ENCODE data around the gene NRIP2.

NRIP2 gene

DNA sequence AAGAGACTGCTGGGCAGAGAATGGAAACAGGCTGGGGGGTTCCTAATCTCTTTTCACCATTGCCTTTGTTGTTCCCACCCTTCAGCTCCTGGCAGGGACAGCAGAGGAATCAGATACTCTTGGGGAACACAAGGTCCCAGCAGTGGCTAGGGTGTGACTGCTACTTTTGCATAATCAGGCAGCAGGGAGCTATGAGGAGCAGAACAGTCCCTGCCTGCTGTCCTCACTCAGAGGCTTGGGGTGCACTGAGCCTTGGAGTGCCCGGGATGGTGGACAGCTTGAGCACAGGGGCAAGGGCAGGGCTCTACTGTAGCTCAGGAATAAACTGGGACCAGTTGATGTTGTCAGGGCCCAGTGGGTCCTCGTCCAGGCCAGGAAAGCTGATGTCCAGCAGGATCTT, 23.5 kb upstream of the NRIP2 start:
- H3K36me3 Mint-ChIP-seq (ENCODE audit: insufficient read depth), result peaks cover 2% of the 10 kb centered on the region
- H3K27ac Mint-ChIP-seq, result peak overlapping the region in 1 of 2 donors; percentile 30
- H3K4me1 Mint-ChIP-seq (ENCODE audit: low read depth in 2 of 2), result no peaks in the 10 kb centered on the region
- H3K4me3 Mint-ChIP-seq, result no peak overlapping the region
- DNase-seq, result no peak
- no peaks in the 10 kb centered on the region for H3K27me3 Mint-ChIP-seq
- no peak for ATAC-seq (replicated peaks)
- no peaks in the 10 kb centered on the region for H3K9me3 Mint-ChIP-seq

DNA sequence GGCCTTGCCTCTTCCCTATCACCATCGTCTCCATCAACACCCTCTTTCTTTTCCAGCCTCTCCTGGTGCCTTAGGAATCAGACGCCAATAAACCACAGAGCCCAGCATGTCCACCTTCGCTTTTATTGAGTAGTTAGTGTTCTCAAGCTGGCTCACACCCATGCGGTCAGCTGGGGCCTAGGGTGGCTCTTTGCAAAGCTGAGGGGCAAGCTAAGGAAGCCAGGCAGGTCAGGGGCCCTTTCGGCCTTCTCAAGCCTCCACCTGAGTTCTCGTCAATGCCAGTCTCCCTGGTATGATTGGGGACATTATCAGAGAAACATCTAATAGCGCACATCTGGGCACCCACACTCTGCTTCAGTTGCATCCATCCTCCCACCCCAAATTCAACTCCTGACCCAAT, 22.7 kb upstream of the NRIP2 start:
- DNase-seq, result no peak
- H3K36me3 Mint-ChIP-seq (ENCODE audit: insufficient read depth), result peaks cover 2% of the 10 kb centered on the region
- H3K4me1 Mint-ChIP-seq (ENCODE audit: low read depth in 2 of 2), result no peaks in the 10 kb centered on the region
- no peak for ATAC-seq (replicated peaks)
- H3K27me3 Mint-ChIP-seq, result no peaks in the 10 kb centered on the region
- no peak overlapping the region for H3K4me3 Mint-ChIP-seq
- peak overlapping the region in 1 of 2 donors; percentile 69 for H3K27ac Mint-ChIP-seq
- H3K9me3 Mint-ChIP-seq, result no peaks in the 10 kb centered on the region

DNA sequence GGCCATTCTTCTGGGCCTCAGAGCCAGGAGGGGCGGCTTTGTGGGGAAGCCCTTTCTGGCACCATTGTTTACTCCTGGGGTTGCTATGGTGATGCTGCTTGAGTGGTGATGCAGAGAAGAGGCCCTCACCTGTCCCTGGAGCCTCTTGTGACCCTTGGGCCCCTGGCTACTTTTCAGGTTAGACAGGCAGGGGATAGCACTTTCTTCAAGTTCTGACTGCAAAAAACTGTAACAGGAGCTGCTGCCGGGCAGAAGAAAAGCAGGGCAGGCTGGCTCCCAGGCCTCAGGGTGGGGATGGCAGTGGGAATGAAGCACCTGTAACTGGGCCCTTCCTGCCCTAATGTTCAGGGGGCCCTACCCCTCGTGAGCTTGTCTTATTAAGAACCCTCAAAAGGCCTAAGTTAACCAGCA, 22.2 kb upstream of the NRIP2 start, which contains the start of gene TEX52:
Gene TEX52 (minus strand): TSS at position 19 of the 411 bp plus-strand sequence. CDS start 13 bp downstream, at position 6.
- no peaks in the 10 kb centered on the region for H3K9me3 Mint-ChIP-seq
- DNase-seq (no peak), ATAC-seq (replicated peaks) (no peak)
- H3K27ac Mint-ChIP-seq, result peak within 1 kb of the TSS; percentile 52 to 76
- peaks cover 2% of the 10 kb centered on the region for H3K36me3 Mint-ChIP-seq (ENCODE audit: insufficient read depth)
- no peaks in the 10 kb centered on the region for H3K4me1 Mint-ChIP-seq (ENCODE audit: low read depth in 2 of 2)
- H3K4me3 Mint-ChIP-seq, result no peak within 1 kb of the TSS
- H3K27me3 Mint-ChIP-seq, result no peaks in the 10 kb centered on the region

DNA sequence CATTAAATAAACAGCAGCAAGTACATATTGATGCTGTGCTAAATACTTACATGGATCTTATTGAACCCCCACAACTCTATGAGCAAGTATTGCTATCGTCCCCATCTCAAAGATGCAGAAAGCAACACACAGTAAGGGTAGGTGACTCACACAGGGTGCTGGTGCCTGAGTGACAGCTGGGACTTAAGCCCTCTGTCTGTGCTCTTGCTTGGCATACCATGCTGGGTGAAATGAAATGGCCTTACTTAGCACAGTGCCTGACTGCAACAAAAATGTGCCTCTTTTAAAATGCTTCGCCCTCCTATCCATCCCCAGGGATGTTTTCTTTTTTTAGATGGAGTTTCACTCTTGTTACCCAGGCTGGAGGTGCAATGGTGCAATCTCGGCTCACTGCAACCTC, 21.2 kb upstream of the NRIP2 start:
- peaks cover 2% of the 10 kb centered on the region for H3K36me3 Mint-ChIP-seq (ENCODE audit: insufficient read depth)
- H3K4me3 Mint-ChIP-seq, result no peak overlapping the region
- no peaks in the 10 kb centered on the region for H3K4me1 Mint-ChIP-seq (ENCODE audit: low read depth in 2 of 2)
- DNase-seq (no peak), ATAC-seq (replicated peaks) (no peak)
- no peaks in the 10 kb centered on the region for H3K27me3 Mint-ChIP-seq
- H3K9me3 Mint-ChIP-seq, result no peaks in the 10 kb centered on the region
- peak overlapping the region; percentile 32 to 76 for H3K27ac Mint-ChIP-seq

DNA sequence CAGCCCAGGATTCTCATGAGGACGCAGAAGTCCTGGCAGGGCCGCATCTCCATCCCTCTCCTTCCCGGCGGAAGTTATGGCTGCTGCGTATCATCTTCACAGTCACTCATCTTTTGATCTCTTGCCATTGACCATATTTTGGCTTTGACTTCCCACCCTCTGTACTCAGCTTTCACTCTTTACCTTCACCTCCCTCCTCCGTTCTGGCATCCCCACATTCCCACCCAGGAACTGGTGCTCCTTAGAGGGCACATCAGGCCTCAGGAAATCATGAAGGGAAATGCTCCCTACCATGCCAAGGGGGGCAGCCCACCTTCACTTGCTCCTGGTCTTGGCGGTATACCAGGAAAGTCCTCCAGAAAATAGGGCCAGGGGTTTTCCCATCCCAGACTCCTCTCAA, 20.7 kb upstream of the NRIP2 start:
- no peak for ATAC-seq (replicated peaks)
- H3K27ac Mint-ChIP-seq, result peak overlapping the region in 1 of 2 donors; percentile 32
- H3K27me3 Mint-ChIP-seq, result no peaks in the 10 kb centered on the region
- H3K4me1 Mint-ChIP-seq (ENCODE audit: low read depth in 2 of 2), result no peaks in the 10 kb centered on the region
- no peak for DNase-seq
- no peak overlapping the region for H3K4me3 Mint-ChIP-seq
- H3K9me3 Mint-ChIP-seq, result no peaks in the 10 kb centered on the region
- peaks cover 2% of the 10 kb centered on the region for H3K36me3 Mint-ChIP-seq (ENCODE audit: insufficient read depth)

DNA sequence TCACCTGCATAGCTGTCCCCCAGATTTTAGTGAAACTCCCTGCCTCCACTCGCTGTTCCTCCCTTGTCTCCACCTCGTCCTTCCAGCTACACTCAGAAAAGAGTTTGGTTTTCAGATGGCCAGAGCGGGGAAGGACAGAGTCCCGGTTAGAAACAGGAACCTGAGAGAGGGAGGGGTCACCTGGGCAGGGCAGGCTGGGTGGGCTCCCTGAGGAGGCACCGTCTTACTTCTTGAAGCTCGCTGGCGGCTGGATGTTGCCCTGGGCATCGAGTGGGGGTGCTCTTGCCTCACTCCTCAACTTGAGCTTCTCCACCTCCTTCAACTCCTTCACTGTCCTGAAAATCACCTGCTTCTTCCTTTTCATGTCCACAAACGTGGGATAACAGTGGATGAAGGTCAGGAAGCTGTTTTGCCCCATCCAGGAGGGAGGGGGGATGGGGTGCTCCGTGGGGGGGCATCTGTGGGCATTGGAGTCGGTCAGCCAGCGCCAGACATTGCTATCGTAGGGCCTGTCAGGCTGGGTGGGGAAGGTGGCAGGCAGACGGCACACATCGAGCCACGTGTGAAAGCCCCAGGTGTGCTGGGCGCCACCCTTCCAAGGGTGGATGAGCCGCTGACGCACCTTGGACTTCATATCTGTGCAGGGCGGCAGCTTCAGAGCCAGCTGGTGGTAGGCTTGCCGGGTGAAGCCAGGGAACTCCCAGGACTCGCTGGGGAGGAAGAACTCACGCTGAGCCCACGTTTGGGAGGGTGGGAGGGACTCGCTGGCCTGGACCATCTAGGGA, 20.0 kb upstream of the NRIP2 start:
- no peaks in the 10 kb centered on the region for H3K4me1 Mint-ChIP-seq (ENCODE audit: low read depth in 2 of 2)
- ATAC-seq (replicated peaks) (no peak), DNase-seq (no peak)
- no peak overlapping the region for H3K4me3 Mint-ChIP-seq
- H3K27ac Mint-ChIP-seq, result peak overlapping the region in 1 of 2 donors; percentile 46
- peaks cover 2% of the 10 kb centered on the region for H3K36me3 Mint-ChIP-seq (ENCODE audit: insufficient read depth)
- H3K9me3 Mint-ChIP-seq, result no peaks in the 10 kb centered on the region
- no peaks in the 10 kb centered on the region for H3K27me3 Mint-ChIP-seq

DNA sequence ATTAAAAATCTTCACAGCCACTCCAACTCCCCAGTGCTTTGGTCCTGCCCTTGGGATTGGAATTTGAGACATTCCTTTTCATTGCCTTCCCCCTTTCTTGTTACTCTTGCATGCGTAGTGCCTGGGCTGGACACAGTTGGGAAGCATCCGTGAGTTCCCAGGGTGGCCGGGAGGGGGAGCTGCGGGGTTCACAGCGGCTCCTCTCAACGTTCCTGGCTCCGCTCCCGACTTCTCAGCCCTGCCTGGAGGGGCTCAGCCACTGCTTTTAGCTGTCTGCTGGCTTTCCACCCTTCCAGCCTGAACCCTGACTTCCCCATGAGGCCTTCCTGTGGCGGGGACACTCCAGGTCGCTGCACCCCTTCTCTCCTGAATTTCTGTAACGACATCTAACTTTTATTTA, 18.8 kb upstream of the NRIP2 start:
- Mint-ChIP-seq H3K36me3 (ENCODE audit: insufficient read depth) (peaks cover 3% of the 10 kb centered on the region), H3K4me3 (no peak overlapping the region), H3K27ac (peak overlapping the region in 1 of 2 donors; percentile 78), H3K27me3 (no peaks in the 10 kb centered on the region), H3K4me1 (ENCODE audit: low read depth in 2 of 2) (no peaks in the 10 kb centered on the region), H3K9me3 (no peaks in the 10 kb centered on the region)
- peak; percentile 12 to 18 (median 14) for DNase-seq
- ATAC-seq (replicated peaks), result no peak

DNA sequence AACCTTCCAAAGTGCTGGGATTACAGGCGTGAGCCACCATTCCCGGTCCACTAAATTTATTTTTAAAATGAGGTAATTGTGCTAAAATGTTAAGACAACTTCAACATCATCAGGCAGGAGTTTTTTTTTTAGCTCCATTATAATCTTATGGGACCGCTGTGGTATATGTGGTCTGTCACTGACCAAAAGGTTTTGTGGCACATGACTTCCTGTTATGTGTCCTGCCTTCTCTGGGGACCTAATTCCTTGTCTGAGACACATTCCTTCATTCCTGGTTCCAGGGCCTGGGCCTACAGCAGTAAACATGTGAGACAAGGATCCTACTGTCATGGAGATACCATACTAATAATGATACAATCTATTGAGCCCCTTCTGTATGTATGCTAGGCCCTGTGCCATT, 17.1 kb upstream of the NRIP2 start:
- ATAC-seq (replicated peaks) (no peak), DNase-seq (no peak)
- Mint-ChIP-seq H3K27me3 (no peaks in the 10 kb centered on the region), H3K9me3 (no peaks in the 10 kb centered on the region), H3K36me3 (ENCODE audit: insufficient read depth) (peaks cover 3% of the 10 kb centered on the region), H3K4me1 (ENCODE audit: low read depth in 2 of 2) (no peaks in the 10 kb centered on the region), H3K27ac (peak overlapping the region in 1 of 2 donors; percentile 25), H3K4me3 (no peak overlapping the region)

DNA sequence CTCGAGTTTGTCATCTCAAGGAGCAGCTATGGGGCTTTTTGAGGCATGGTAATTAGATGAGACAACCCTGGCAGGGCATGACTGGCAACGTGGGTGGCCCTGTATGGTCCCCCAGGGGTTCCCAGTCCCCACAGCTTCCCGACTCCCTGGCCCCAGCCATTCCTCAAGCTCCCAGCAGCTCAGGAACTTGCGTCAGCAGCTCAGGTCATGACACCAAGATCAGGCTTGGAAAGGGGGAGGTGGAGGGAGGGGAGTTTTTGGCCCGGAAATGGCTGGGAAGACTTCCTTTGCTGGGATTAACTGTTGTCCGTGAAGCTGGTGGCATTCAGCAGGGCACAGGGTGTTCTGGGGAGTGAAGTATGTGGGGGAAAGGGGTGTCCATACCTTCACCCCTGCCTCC, 10.4 kb upstream of the NRIP2 start:
- Mint-ChIP-seq H3K27me3 (no peaks in the 10 kb centered on the region), H3K27ac (peak overlapping the region in 1 of 2 donors; percentile 53), H3K36me3 (ENCODE audit: insufficient read depth) (peaks cover 16% of the 10 kb centered on the region), H3K4me1 (ENCODE audit: low read depth in 2 of 2) (peaks cover 0 to 2% of the 10 kb centered on the region in 2 donors), H3K4me3 (no peak overlapping the region), H3K9me3 (no peaks in the 10 kb centered on the region)
- ATAC-seq (replicated peaks), result no peak
- DNase-seq, result no peak

DNA sequence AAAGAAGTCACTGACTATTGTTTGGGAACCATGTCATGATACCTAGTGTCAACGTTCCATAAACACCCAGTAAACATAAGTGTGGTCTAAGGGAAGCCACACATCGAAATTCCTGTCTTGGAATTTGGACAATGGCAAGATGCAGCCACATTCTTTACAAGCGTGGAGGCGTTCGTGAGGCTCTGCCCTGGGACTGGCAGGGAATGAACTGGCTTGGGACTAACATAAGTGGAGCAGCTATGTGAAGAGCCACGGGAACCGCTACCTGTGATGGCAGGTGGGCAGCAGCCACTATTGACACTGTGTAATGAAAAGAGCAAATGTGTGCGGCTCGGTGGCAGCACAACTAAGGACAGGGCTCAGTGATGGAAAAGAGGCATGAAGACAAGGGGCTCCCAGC, 10.0 kb upstream of the NRIP2 start:
- peaks cover 21% of the 10 kb centered on the region for H3K36me3 Mint-ChIP-seq (ENCODE audit: insufficient read depth)
- DNase-seq, result no peak

DNA sequence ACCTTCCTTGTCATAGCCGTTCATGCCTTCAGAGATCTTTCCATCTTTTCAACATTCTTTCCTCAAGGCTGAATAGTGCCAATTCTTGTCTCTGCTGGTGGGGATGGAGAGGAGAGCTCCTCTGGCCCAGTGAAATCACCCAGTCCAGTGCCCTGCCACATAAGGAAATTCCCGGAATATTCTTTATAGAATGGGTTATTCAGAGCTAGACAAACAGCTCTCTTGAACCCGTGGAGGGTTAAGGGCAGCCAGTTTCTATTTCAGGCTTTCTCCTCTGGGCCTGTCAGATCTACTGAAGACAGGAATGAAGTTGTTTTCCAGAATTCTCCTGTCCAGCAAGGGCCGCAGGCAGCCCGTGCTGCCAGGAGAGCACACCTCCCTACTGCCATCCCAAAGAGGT, 8.1 kb upstream of the NRIP2 start:
- Mint-ChIP-seq H3K36me3 (ENCODE audit: insufficient read depth) (peaks cover 31% of the 10 kb centered on the region), H3K9me3 (no peaks in the 10 kb centered on the region), H3K27me3 (no peaks in the 10 kb centered on the region), H3K4me3 (no peak overlapping the region), H3K4me1 (ENCODE audit: low read depth in 2 of 2) (peaks cover 0 to 2% of the 10 kb centered on the region in 2 donors), H3K27ac (no peak overlapping the region)
- ATAC-seq (replicated peaks) (no peak), DNase-seq (no peak)

More for the DNA sequence above, 10.0 kb upstream of the NRIP2 start:
- no peaks in the 10 kb centered on the region for H3K9me3 Mint-ChIP-seq
- ATAC-seq (replicated peaks), result no peak
- H3K4me1 Mint-ChIP-seq (ENCODE audit: low read depth in 2 of 2), result peaks cover 0 to 2% of the 10 kb centered on the region in 2 donors
- H3K27ac Mint-ChIP-seq, result peak overlapping the region in 1 of 2 donors; percentile 53
- H3K4me3 Mint-ChIP-seq, result no peak overlapping the region
- no peaks in the 10 kb centered on the region for H3K27me3 Mint-ChIP-seq

DNA sequence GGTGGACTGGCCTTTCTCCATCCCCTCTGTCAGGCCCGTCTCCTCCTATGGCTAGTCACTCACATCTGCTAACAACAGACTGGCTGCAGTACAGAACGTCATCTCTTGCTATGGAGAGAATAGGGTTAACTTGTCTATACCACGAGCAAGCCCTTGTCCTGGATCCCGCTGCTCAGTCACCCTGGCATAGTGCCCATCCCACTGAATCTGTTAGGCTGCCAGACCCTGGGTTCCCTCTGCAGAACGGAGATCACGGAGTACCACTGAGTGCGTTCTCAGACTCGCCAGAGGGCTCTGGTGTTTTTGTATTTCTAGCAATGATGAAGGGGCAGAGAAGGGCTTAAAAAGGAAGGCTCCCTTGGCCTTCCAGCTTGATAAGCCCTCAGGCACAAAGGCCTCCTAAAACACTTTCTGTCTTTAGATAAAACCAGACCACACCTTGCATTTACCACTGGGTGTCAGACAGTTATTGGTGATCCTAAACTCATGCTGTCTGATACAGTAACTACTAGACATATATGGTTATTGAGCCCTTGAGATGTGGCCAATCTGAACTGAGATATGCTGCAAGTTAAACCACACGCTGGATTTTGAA, 6.3 kb upstream of the NRIP2 start:
- ATAC-seq (replicated peaks) (no peak), DNase-seq (no peak)
- H3K4me1 Mint-ChIP-seq (ENCODE audit: low read depth in 2 of 2), result peaks cover 0 to 2% of the 10 kb centered on the region in 2 donors
- H3K27ac Mint-ChIP-seq, result no peak overlapping the region
- no peak overlapping the region for H3K4me3 Mint-ChIP-seq
- H3K36me3 Mint-ChIP-seq (ENCODE audit: insufficient read depth), result peaks cover 37% of the 10 kb centered on the region
- H3K9me3 Mint-ChIP-seq, result no peaks in the 10 kb centered on the region
- H3K27me3 Mint-ChIP-seq, result no peaks in the 10 kb centered on the region

DNA sequence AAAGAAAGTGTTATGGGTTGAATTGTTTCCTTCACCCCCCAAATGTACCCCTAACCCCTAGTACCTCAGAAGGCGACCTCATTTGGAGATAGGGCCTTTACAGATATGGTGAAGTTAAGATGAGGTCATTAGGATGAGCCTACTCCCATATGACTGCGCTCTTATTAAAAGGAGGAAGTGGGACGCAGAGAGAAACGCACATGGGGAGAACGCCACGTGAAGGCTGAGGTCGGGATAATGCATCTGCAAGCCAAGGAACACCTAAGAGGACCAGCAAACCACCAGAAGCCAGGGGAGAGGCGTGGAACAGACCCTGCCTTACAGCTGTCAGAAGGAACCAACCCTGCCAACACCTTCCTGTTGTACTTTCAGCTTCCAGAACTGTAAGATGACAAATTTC, 1.7 kb upstream of the NRIP2 start:
- ATAC-seq (replicated peaks), result no peak
- Mint-ChIP-seq H3K36me3 (ENCODE audit: insufficient read depth) (peaks cover 28% of the 10 kb centered on the region), H3K9me3 (no peaks in the 10 kb centered on the region), H3K27me3 (no peaks in the 10 kb centered on the region), H3K27ac (no peak overlapping the region), H3K4me1 (ENCODE audit: low read depth in 2 of 2) (peaks cover 5 to 11% of the 10 kb centered on the region in 2 donors), H3K4me3 (no peak overlapping the region)
- no peak for DNase-seq
